OCI-LY7 (cell line): ENCODE results near the gene HTRA1. TPM values are rescaled to one million over a fixed set of nuclear protein-coding genes. Genes with fewer than 3 reads are reported as not detected.

Experiments
- BruUV-seq: library from RNA; stranded (reverse); fragments of 400-500 nt; replicated peaks from 2 replicates; lab custom pipeline; 2021; lab: Mats Ljungman, UMichigan
- CTCF ChIA-PET: fragments of 300-600 bp; sonication (Branson Sonifier 250); formaldehyde crosslinking; loops from one replicate; lab custom pipeline; 2022; ENCODE audit warnings: antibody characterized with exemption; ENCODE audit not compliant: unreplicated experiment; lab: Charles Lee
- POLR2A ChIA-PET: fragments of 300-600 bp; sonication (Branson Sonifier 250); formaldehyde crosslinking; loops from one replicate; lab custom pipeline; 2022; ENCODE audit warnings: antibody characterized with exemption; lab: Charles Lee
- DNase-seq: peaks from one replicate; pipeline ENCODE4 v3.0.0-alpha.2; 2015; ENCODE audit warnings: low spot score
- H2AFZ ChIP-seq: fragments of 200-600 bp; sonication (generic), shearing (Covaris generic); 2 replicates; pipeline ENCODE4 v1.6.1; 2014; ENCODE audit warnings: mild to moderate bottlenecking, antibody characterized with exemption, low read length, moderate library complexity
- H3K27ac ChIP-seq: fragments of 200-600 bp; sonication (generic); 2 replicates; pipeline ENCODE4 v1.5.1; 2014; ENCODE audit warnings: mixed run types, low read depth, mild to moderate bottlenecking, moderate library complexity, low read length, inconsistent platforms; ENCODE audit not compliant: poor library complexity, severe bottlenecking
- H3K36me3 ChIP-seq: fragments of 200-600 bp; sonication (generic); 2 replicates; pipeline ENCODE4 v1.6.1; 2014; ENCODE audit warnings: mild to moderate bottlenecking, antibody characterized with exemption, low read length, moderate library complexity, mixed read lengths; ENCODE audit not compliant: insufficient read depth
- H3K4me1 ChIP-seq: fragments of 200-600 bp; sonication (generic); 2 replicates; pipeline ENCODE4 v1.5.1; 2014; ENCODE audit warnings: mild to moderate bottlenecking, low read length; ENCODE audit not compliant: insufficient read depth, poor library complexity, severe bottlenecking
- H3K4me2 ChIP-seq: fragments of 200-600 bp; sonication (generic); 2 replicates; pipeline ENCODE4 v1.6.1; 2014; ENCODE audit warnings: mild to moderate bottlenecking, low read length
- H3K4me3 ChIP-seq: fragments of 200-600 bp; sonication (generic); 2 replicates; pipeline ENCODE4 v1.5.1; 2014; ENCODE audit warnings: mild to moderate bottlenecking, low read depth, low read length; ENCODE audit not compliant: poor library complexity, severe bottlenecking
- H3K79me2 ChIP-seq: fragments of 200-600 bp; sonication (generic); 2 replicates; pipeline ENCODE4 v1.6.1; 2016; ENCODE audit warnings: low read depth, mild to moderate bottlenecking, low read length, moderate library complexity, mixed read lengths; ENCODE audit not compliant: insufficient read depth
- H3K9me2 ChIP-seq: fragments of 200-600 bp; sonication (generic); 2 replicates; pipeline ENCODE4 v1.6.1; 2016; ENCODE audit warnings: mild to moderate bottlenecking, low read length, mixed read lengths; ENCODE audit not compliant: insufficient read depth
- H3K9me3 ChIP-seq: fragments of 200-600 bp; sonication (generic); 2 replicates; pipeline ENCODE4 v1.6.1; 2014; ENCODE audit warnings: mild to moderate bottlenecking, mixed run types, low read length, mixed read lengths
- H4K20me1 ChIP-seq: fragments of 200-600 bp; sonication (generic); 2 replicates; pipeline ENCODE4 v1.6.1; 2014; ENCODE audit warnings: mild to moderate bottlenecking, antibody characterized with exemption, low read length, moderate library complexity, mixed read lengths; ENCODE audit not compliant: insufficient read depth
- CTCF ChIP-seq: fragments of 200-600 bp; sonication (generic); conservative IDR thresholded peaks from 2 replicates; pipeline ENCODE4 v1.5.1; 2014; ENCODE audit warnings: mild to moderate bottlenecking, antibody characterized with exemption, low read length, moderate library complexity, mixed read lengths
- EZH2phosphoT487 ChIP-seq: fragments of 200-600 bp; sonication (generic); IDR thresholded peaks from 2 replicates; pipeline ENCODE4 v1.6.1; 2018; ENCODE audit warnings: low read depth, borderline replicate concordance, mild to moderate bottlenecking, mixed run types, antibody characterized with exemption, low read length, moderate library complexity, mixed read lengths
- intact Hi-C: fragments of 100-400 bp; cut with micrococcal nuclease; formaldehyde crosslinking; loops from one replicate; pipeline ENCODE4 v1.10.0; 2022; ENCODE audit not compliant: unreplicated experiment
- total RNA-seq, 2 experiments: library from RNA; depleted of rRNA in 1 of 2; stranded (reverse); fragments of >200 nt in 1 of 2; shearing (Covaris generic) in 1 of 2; gene quantifications; 2 replicates each; pipeline ENCODE4 v1.2.3, GENCODE V29; 2014 to 2022

Gene HTRA1
- total RNA-seq, 2 experiments from 2014 or later = not detected

- intact Hi-C loops = no loop called here
- no peak overlapping the region for H2AFZ ChIP-seq
- ChIA-PET CTCF (no interaction called here), POLR2A (no interaction called here)
- no TSS peak for BruUV-seq
- no peaks in the 10 kb centered on the region for H3K9me3 ChIP-seq
- no peaks in the 10 kb centered on the region for H3K36me3 ChIP-seq
- H4K20me1 ChIP-seq = no peaks in the 10 kb centered on the region
- H3K4me2 ChIP-seq = no peak overlapping the region
- no peak overlapping the region for H3K4me3 ChIP-seq
- H3K79me2 ChIP-seq = no peaks in the 10 kb centered on the region
- DNase-seq = no peak
- TF ChIP-seq CTCF = no peak
- no peak for TF ChIP-seq EZH2phosphoT487
- no peak overlapping the region for H3K27ac ChIP-seq
- H3K4me1 ChIP-seq = no peaks in the 10 kb centered on the region
- no peaks in the 10 kb centered on the region for H3K9me2 ChIP-seq
These were observed 30.7 kb downstream of the HTRA1 start for GRCh38 chr10:122492006-122492405.

- intact Hi-C loops = no loop called here
- Histone ChIP-seq H3K4me3 (no peak overlapping the region), H2AFZ (no peak overlapping the region), H4K20me1 (no peaks in the 10 kb centered on the region), H3K79me2 (no peaks in the 10 kb centered on the region), H3K4me1 (no peaks in the 10 kb centered on the region), H3K9me3 (no peaks in the 10 kb centered on the region), H3K4me2 (no peak overlapping the region), H3K9me2 (no peaks in the 10 kb centered on the region), H3K36me3 (no peaks in the 10 kb centered on the region), H3K27ac (no peak overlapping the region)
- BruUV-seq = no TSS peak
- POLR2A ChIA-PET = no interaction called here
- CTCF ChIA-PET = no interaction called here
- TF ChIP-seq CTCF = no peak
- TF ChIP-seq EZH2phosphoT487 = no peak
- DNase-seq = no peak
These were observed 31.7 kb downstream of the HTRA1 start for GRCh38 chr10:122492999-122493481.

- intact Hi-C loops = no loop called here
- DNase-seq = no peak
- no peaks in the 10 kb centered on the region for H3K9me3 ChIP-seq
- TF ChIP-seq CTCF = no peak
- TF ChIP-seq EZH2phosphoT487 = no peak
- H3K36me3 ChIP-seq = no peaks in the 10 kb centered on the region
- no peak overlapping the region for H3K27ac ChIP-seq
- BruUV-seq = no TSS peak
- ChIA-PET CTCF (no interaction called here), POLR2A (interaction anchor here (0.6 kb wide), 1 partner anchor 209 kb away, joined by 3 read pairs; no protein-coding TSS in a partner anchor)
- no peak overlapping the region for H2AFZ ChIP-seq
- no peaks in the 10 kb centered on the region for H4K20me1 ChIP-seq
- H3K4me3 ChIP-seq = no peak overlapping the region
- H3K79me2 ChIP-seq = no peaks in the 10 kb centered on the region
- no peak overlapping the region for H3K4me2 ChIP-seq
- H3K9me2 ChIP-seq = no peaks in the 10 kb centered on the region
- no peaks in the 10 kb centered on the region for H3K4me1 ChIP-seq
These were observed 32.4 kb downstream of the HTRA1 start for GRCh38 chr10:122493761-122494160.
